HepG2 (cell line): ENCODE data around the gene UCK2. TPM values are rescaled to one million over a fixed set of nuclear protein-coding genes. Genes with fewer than 3 reads are reported as not detected.

Source experiments
- ATAC-seq: fragments of 200-7000 bp; cut with Tn5 transposase; 3 replicates; pipeline ENCODE4 v1.9.1; 2020; ENCODE audit warnings: mild to moderate bottlenecking, moderate library complexity
- BruUV-seq: library from RNA; stranded (reverse); fragments of 400-500 nt; replicated peaks from 2 replicates; lab custom pipeline; 2021; lab: Mats Ljungman, UMichigan
- CTCF ChIA-PET: fragments of 300-600 bp; formaldehyde crosslinking; extraction: SDS; loops from one replicate; lab custom pipeline; 2021; ENCODE audit warnings: low total read pairs, inconsistent platforms, low intra/inter-chr PET ratio; lab: Yijun Ruan, JAX
- POLR2A ChIA-PET: fragments of 350-600 bp; sonication (Branson Sonifier 250); formaldehyde crosslinking; loops from one replicate; lab custom pipeline; 2020; ENCODE audit warnings: antibody characterized with exemption, inconsistent platforms; lab: Yijun Ruan, JAX
- DNase-seq: peaks from one replicate; pipeline ENCODE4 v3.0.0-alpha.2; 2015; ENCODE audit warnings: low spot score
- FAIRE-seq: peaks from 3 replicates; lab custom pipeline; 2011; peaks lifted over from hg19 to GRCh38; lab: Jason Lieb, UNC
- H2AFZ ChIP-seq: one replicate; pipeline ENCODE4 v1.6.1; 2011; ENCODE audit warnings: low read length, inconsistent platforms
- H3K27ac ChIP-seq: fragments of 300-600 bp; 3 replicates; pipeline ENCODE4 v1.8.0; 2011; ENCODE audit warnings: mixed run types, mild to moderate bottlenecking, mixed read lengths, low read length, inconsistent platforms; ENCODE audit not compliant: insufficient read depth; ENCODE audit errors: extremely low read length
- H3K27me3 ChIP-seq, 2 experiments: fragments of 200-600 bp in 1 of 2; 2 replicates in 1 of 2; 3 replicates in 1 of 2; pipeline versions ENCODE4 v1.6.0 to v1.8.0; 2011; ENCODE audit warnings: low read length in 2 of 2, mild to moderate bottlenecking in 2 of 2, moderate library complexity in 2 of 2, inconsistent platforms in 1 of 2; ENCODE audit not compliant: insufficient read depth in 2 of 2, control insufficient read depth in 1 of 2
- H3K36me3 ChIP-seq, 2 experiments: fragments of 200-600 bp in 1 of 2; replicated peaks in 1 of 2; 2 replicates in 1 of 2; 3 replicates in 1 of 2; pipeline versions ENCODE4 v1.5.1 to v1.8.0; 2011; ENCODE audit warnings: low read length in 2 of 2, inconsistent platforms in 1 of 2; ENCODE audit not compliant: insufficient read depth in 2 of 2, control insufficient read depth in 1 of 2
- H3K4me1 ChIP-seq: 2 replicates; pipeline ENCODE4 v1.5.1; 2012; ENCODE audit warnings: low read length, inconsistent platforms; ENCODE audit not compliant: insufficient read depth
- H3K4me2 ChIP-seq: 2 replicates; pipeline ENCODE4 v1.6.0; 2011; ENCODE audit warnings: low read depth, low read length, inconsistent platforms
- H3K4me3 ChIP-seq, 3 experiments: fragments of 200-600 bp in 1 of 3; sonication (generic), shearing (Covaris generic) in 1 of 3; replicated peaks in 1 of 3; 2 replicates each; pipeline ENCODE4 v1.5.1; 2011 to 2016; ENCODE audit warnings: low read length in 3 of 3, inconsistent platforms in 2 of 3, low read depth in 2 of 3, mild to moderate bottlenecking in 2 of 3, control low read depth in 1 of 3, mixed read lengths in 1 of 3; ENCODE audit not compliant: insufficient read depth in 1 of 3
- H3K79me2 ChIP-seq: one replicate; pipeline ENCODE4 v1.6.1; 2011; ENCODE audit warnings: low read length, inconsistent platforms; ENCODE audit not compliant: insufficient read depth
- H3K9ac ChIP-seq: 2 replicates; pipeline ENCODE4 v1.6.0; 2011; ENCODE audit warnings: mild to moderate bottlenecking, low read depth, low read length, inconsistent platforms; ENCODE audit not compliant: insufficient read depth
- H3K9me3 ChIP-seq: 2 replicates; pipeline ENCODE4 v1.5.1; 2012; ENCODE audit warnings: mild to moderate bottlenecking, low read length
- H4K20me1 ChIP-seq: 2 replicates; pipeline ENCODE4 v1.6.0; 2011; ENCODE audit warnings: inconsistent platforms, mild to moderate bottlenecking, low read length, moderate library complexity; ENCODE audit not compliant: insufficient read depth
- ELF1 ChIP-seq: sonication (generic); formaldehyde crosslinking; IDR thresholded peaks from 2 replicates; pipeline ENCODE4 v1.4.0; 2020; ENCODE audit warnings: missing genetic modification reagents
- PRDM15 ChIP-seq: sonication (generic); formaldehyde crosslinking; IDR thresholded peaks from 2 replicates; pipeline ENCODE4 v1.4.0; 2020; ENCODE audit warnings: missing genetic modification reagents
- SETDB1 ChIP-seq: sonication (generic); formaldehyde crosslinking; IDR thresholded peaks from 2 replicates; pipeline ENCODE4 v1.5.1; 2020; ENCODE audit warnings: missing genetic modification reagents, mild to moderate bottlenecking, borderline replicate concordance
- SOX6 ChIP-seq, 2 experiments: fragments of 450-650 bp in 1 of 2; sonication (generic) in 1 of 2; formaldehyde crosslinking in 1 of 2; IDR thresholded peaks; 2 replicates each; pipeline versions ENCODE4 v1.4.0 to v1.6.1; 2017 to 2020; ENCODE audit warnings: antibody characterized with exemption in 1 of 2, mild to moderate bottlenecking in 1 of 2, missing genetic modification reagents in 1 of 2
- STAG1 ChIP-seq: sonication (generic); formaldehyde crosslinking; IDR thresholded peaks from 2 replicates; pipeline ENCODE4 v1.4.0; 2020; ENCODE audit warnings: missing genetic modification reagents
- TEAD3 ChIP-seq: optimal IDR thresholded peaks from 2 replicates; pipeline ENCODE3; 2016; ENCODE audit warnings: borderline replicate concordance
- ZNF281 ChIP-seq: sonication (generic); formaldehyde crosslinking; IDR thresholded peaks from 2 replicates; pipeline ENCODE4 v1.4.0; 2020; ENCODE audit warnings: missing genetic modification reagents, borderline replicate concordance
- WGBS: methylation state at CpG from one replicate; pipeline ENCODE4 v1.1.6; 2017; ENCODE audit warnings: low lambda C conversion rate; 5-methylcytosine and 5-hydroxymethylcytosine counted together
- in situ Hi-C: cut with HindIII; loops from 2 replicates; pipeline ENCODE4 v1.10.0; 2017; ENCODE audit warnings: low pct_unique_long_range_greater_than_20kb; ENCODE audit not compliant: extremely low pct_ligation_motif_present
- intact Hi-C: fragments of 100-400 bp; cut with micrococcal nuclease; formaldehyde crosslinking; loops from one replicate; pipeline ENCODE4 v1.10.0; 2022; ENCODE audit not compliant: unreplicated experiment
- polyA plus RNA-seq, 8 experiments: library from polyadenylated mRNA; depleted of rRNA in 3 of 8; stranded (reverse) in 7 of 8; unstranded in 1 of 8; fragments of >200 nt; fragmentation: Illumina TruSeq in 4 of 8; extraction: Trizol in 4 of 8; gene quantifications; 2 replicates each; pipeline versions ENCODE4 v1.2.1 to v1.2.3, GENCODE V29; 2011 to 2016; ENCODE audit warnings: low read depth in 4 of 8, missing spikeins in 1 of 8, mixed read lengths in 1 of 8; ENCODE audit not compliant: insufficient read depth in 1 of 8
- total RNA-seq, 5 experiments: library from RNA; depleted of rRNA; stranded (reverse); fragments of >200 nt; fragmentation: Illumina TruSeq; extraction: Trizol; gene quantifications; 2 replicates each; pipeline ENCODE4 v1.2.3, GENCODE V29; 2016; ENCODE audit warnings: low read depth in 1 of 5
- TF ChIP-seq, protein P1 (sequence below): sonication (generic); formaldehyde crosslinking; IDR thresholded peaks from 2 replicates; pipeline ENCODE4 v1.5.0; 2020; ENCODE audit warnings: mild to moderate bottlenecking, missing genetic modification reagents

Gene UCK2
- total and polyA plus RNA-seq, 2 of the 13 experiments (the other 11 are each of a cell fraction or from before 2014, with no cell fraction given): 64.3 to 78.0 TPM

- Histone ChIP-seq H3K79me2 (peaks cover 97% of the 10 kb centered on the region), H2AFZ (no peak overlapping the region), H3K4me2 (peak overlapping the region; percentile 28; the same call in 1 of the 2 replicates), H3K27me3 (no peaks in the 10 kb centered on the region; a peak in 2 of 5 replicates), H3K9me3 (no peaks in the 10 kb centered on the region), H3K27ac (no peak overlapping the region), H3K36me3 (peaks cover 3 to 17% of the 10 kb centered on the region in 2 experiments; a peak in 4 of 5 replicates), H3K9ac (no peak overlapping the region), H4K20me1 (peaks cover 42% of the 10 kb centered on the region), H3K4me3 (no peak overlapping the region), H3K4me1 (peaks cover 72% of the 10 kb centered on the region)
- no TSS peak for BruUV-seq
- TF ChIP-seq TEAD3: peak; percentile 13
- no peak for TF ChIP-seq ZNF281 (CRISPR knock-in tag)
- ATAC-seq: no peak
- POLR2A ChIA-PET: no interaction called here
- no peak for FAIRE-seq
- in situ Hi-C loops: no loop called here
- 83% methylated on average over 2 of the region's 2 CpGs for WGBS
- CTCF ChIA-PET: no interaction called here
- intact Hi-C loops: no loop called here
- no peak for DNase-seq
Measured at GRCh38 chr1:165833358-165833757, 5.9 kb downstream of the UCK2 start.

DNA sequence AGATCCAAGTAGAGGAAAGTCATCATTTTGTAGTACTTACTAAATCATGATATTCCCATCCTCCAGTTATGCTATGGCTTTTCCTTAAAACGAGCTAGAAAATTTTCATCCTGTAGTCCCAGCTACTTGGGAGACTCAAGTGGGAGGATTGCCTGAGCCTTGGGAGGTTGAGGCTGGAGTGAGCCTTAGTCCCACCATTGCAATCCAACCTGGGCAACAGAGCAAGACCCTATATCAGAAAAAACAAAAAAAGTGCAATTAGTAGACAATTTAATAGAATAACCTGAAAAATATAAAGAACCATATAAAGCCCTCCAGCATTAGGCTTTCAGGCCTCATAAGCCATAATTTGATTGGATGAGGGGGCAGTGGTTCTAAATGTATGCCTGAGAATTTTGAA lies 6.8 kb downstream of the UCK2 start:
- Histone ChIP-seq H4K20me1 (peaks cover 49% of the 10 kb centered on the region), H3K27ac (no peak overlapping the region), H3K79me2 (peaks cover 95% of the 10 kb centered on the region), H3K9me3 (no peaks in the 10 kb centered on the region), H2AFZ (no peak overlapping the region), H3K9ac (no peak overlapping the region), H3K36me3 (peaks cover 3 to 18% of the 10 kb centered on the region in 2 experiments; a peak in 4 of 5 replicates), H3K4me2 (no peak overlapping the region), H3K4me1 (peaks cover 76% of the 10 kb centered on the region), H3K27me3 (no peaks in the 10 kb centered on the region; a peak in 1 of 5 replicates), H3K4me3 (no peak overlapping the region)
- FAIRE-seq (no peak), ATAC-seq (no peak), DNase-seq (no peak)
- ChIA-PET CTCF (no interaction called here), POLR2A (no interaction called here)
- intact Hi-C loops (no loop called here), in situ Hi-C loops (no loop called here)
- TF ChIP-seq ELF1 (CRISPR knock-in tag) (no peak), STAG1 (CRISPR knock-in tag) (no peak), PRDM15 (CRISPR knock-in tag) (no peak), SOX6 (IDR thresholded peaks at IDR 0.05) (no peak), SOX6 (CRISPR knock-in tag; IDR thresholded peaks at IDR 0.05) (no peak), SETDB1 (CRISPR knock-in tag) (no peak)
- TF ChIP-seq, protein P1, sequence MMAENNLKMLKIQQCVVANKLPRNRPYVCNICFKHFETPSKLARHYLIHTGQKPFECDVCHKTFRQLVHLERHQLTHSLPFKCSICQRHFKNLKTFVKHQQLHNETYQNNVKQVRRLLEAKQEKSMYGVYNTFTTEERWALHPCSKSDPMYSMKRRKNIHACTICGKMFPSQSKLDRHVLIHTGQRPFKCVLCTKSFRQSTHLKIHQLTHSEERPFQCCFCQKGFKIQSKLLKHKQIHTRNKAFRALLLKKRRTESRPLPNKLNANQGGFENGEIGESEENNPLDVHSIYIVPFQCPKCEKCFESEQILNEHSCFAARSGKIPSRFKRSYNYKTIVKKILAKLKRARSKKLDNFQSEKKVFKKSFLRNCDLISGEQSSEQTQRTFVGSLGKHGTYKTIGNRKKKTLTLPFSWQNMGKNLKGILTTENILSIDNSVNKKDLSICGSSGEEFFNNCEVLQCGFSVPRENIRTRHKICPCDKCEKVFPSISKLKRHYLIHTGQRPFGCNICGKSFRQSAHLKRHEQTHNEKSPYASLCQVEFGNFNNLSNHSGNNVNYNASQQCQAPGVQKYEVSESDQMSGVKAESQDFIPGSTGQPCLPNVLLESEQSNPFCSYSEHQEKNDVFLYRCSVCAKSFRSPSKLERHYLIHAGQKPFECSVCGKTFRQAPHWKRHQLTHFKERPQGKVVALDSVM (CRISPR knock-in tag): no peak
- WGBS: 100% methylated on average over 1 of the region's 1 CpG
- no TSS peak for BruUV-seq
